Activated naive CD8-positive, alpha-beta T cell treated with anti-CD3 and anti-CD28 coated beads for 36 hours (primary cell): ENCODE data around the gene PTPRCAP. TPM values are rescaled to one million over a fixed set of nuclear protein-coding genes. Genes with fewer than 3 reads are reported as not detected.
A peak's percentile ranks its signal among the peaks of the same experiment; 100 is the strongest.

ENCODE experiments used
- DNase-seq: peaks from one replicate; pipeline ENCODE4 v3.0.0; 2021
- H3K27ac Mint-ChIP-seq: one replicate; pipeline ENCODE4 v1.8.0; 2022; ENCODE audit warnings: mild to moderate bottlenecking, moderate library complexity, mixed read lengths
- H3K27me3 Mint-ChIP-seq: one replicate; pipeline ENCODE4 v1.8.0; 2022; ENCODE audit warnings: mild to moderate bottlenecking, mixed read lengths
- H3K36me3 Mint-ChIP-seq: one replicate; pipeline ENCODE4 v1.8.0; 2021; ENCODE audit warnings: mild to moderate bottlenecking, mixed read lengths
- H3K4me1 Mint-ChIP-seq: one replicate; pipeline ENCODE4 v1.8.0; 2021; ENCODE audit warnings: mixed read lengths
- H3K4me3 Mint-ChIP-seq: one replicate; pipeline ENCODE4 v1.8.0; 2022; ENCODE audit warnings: mild to moderate bottlenecking, moderate library complexity, mixed read lengths
- H3K9me3 Mint-ChIP-seq: one replicate; pipeline ENCODE4 v1.8.0; 2022; ENCODE audit warnings: mixed read lengths
- total RNA-seq, 2 experiments: library from RNA; stranded (reverse); gene quantifications; one replicate each; pipeline ENCODE4 v1.2.3, GENCODE V29; 2021

The PTPRCAP gene
- total RNA-seq, 2 experiments from 2014 or later, result 110 to 117 TPM

GRCh38 chr11:67439321-67440228, 2.1 kb upstream of the PTPRCAP start:
- H3K4me1 Mint-ChIP-seq, result peaks cover 42% of the 10 kb centered on the region
- no peaks in the 10 kb centered on the region for H3K9me3 Mint-ChIP-seq
- H3K27ac Mint-ChIP-seq, result peak overlapping the region; percentile 93
- peaks cover 42% of the 10 kb centered on the region for H3K36me3 Mint-ChIP-seq
- no peaks in the 10 kb centered on the region for H3K27me3 Mint-ChIP-seq
- H3K4me3 Mint-ChIP-seq, result peak overlapping the region; percentile 91
- peak; percentile 55 for DNase-seq

- Mint-ChIP-seq H3K9me3 (no peaks in the 10 kb centered on the region), H3K27ac (peak overlapping the region; percentile 93), H3K4me3 (peak overlapping the region; percentile 91), H3K4me1 (peaks cover 39% of the 10 kb centered on the region), H3K27me3 (no peaks in the 10 kb centered on the region), H3K36me3 (peaks cover 45% of the 10 kb centered on the region)
- peak; percentile 92 for DNase-seq
Measured at GRCh38 chr11:67438158-67438902, 848 bp upstream of the PTPRCAP start.

GRCh38 chr11:67437809-67438157, 301 bp upstream of the PTPRCAP start:
- Mint-ChIP-seq H3K36me3 (peaks cover 45% of the 10 kb centered on the region), H3K27ac (peak overlapping the region; percentile 93), H3K9me3 (no peaks in the 10 kb centered on the region), H3K4me1 (peaks cover 41% of the 10 kb centered on the region), H3K27me3 (no peaks in the 10 kb centered on the region), H3K4me3 (peak overlapping the region; percentile 91)
- DNase-seq, result no peak

- peaks cover 45% of the 10 kb centered on the region for H3K36me3 Mint-ChIP-seq
- DNase-seq, result peak; percentile 84
- peak overlapping the region; percentile 91 for H3K4me3 Mint-ChIP-seq
- peak overlapping the region; percentile 93 for H3K27ac Mint-ChIP-seq
- H3K27me3 Mint-ChIP-seq, result no peaks in the 10 kb centered on the region
- peaks cover 50% of the 10 kb centered on the region for H3K4me1 Mint-ChIP-seq
- H3K9me3 Mint-ChIP-seq, result no peaks in the 10 kb centered on the region
Measured at GRCh38 chr11:67436459-67437081, 912 bp downstream of the PTPRCAP start.

- no peaks in the 10 kb centered on the region for H3K9me3 Mint-ChIP-seq
- H3K4me1 Mint-ChIP-seq, result peaks cover 43% of the 10 kb centered on the region
- H3K27me3 Mint-ChIP-seq, result no peaks in the 10 kb centered on the region
- DNase-seq, result no peak
- H3K4me3 Mint-ChIP-seq, result peak overlapping the region; percentile 91
- peaks cover 45% of the 10 kb centered on the region for H3K36me3 Mint-ChIP-seq
- H3K27ac Mint-ChIP-seq, result peak overlapping the region; percentile 93
Measured at GRCh38 chr11:67435727-67436458, 1.6 kb downstream of the PTPRCAP start.

GRCh38 chr11:67435031-67435726, 2.3 kb downstream of the PTPRCAP start:
- peak overlapping the region; percentile 93 for H3K27ac Mint-ChIP-seq
- peaks cover 39% of the 10 kb centered on the region for H3K4me1 Mint-ChIP-seq
- peak; percentile 56 for DNase-seq
- H3K27me3 Mint-ChIP-seq, result no peaks in the 10 kb centered on the region
- H3K9me3 Mint-ChIP-seq, result no peaks in the 10 kb centered on the region
- H3K36me3 Mint-ChIP-seq, result peaks cover 45% of the 10 kb centered on the region
- H3K4me3 Mint-ChIP-seq, result peak overlapping the region; percentile 91

- no peak for DNase-seq
- H3K36me3 Mint-ChIP-seq, result peaks cover 40% of the 10 kb centered on the region
- H3K9me3 Mint-ChIP-seq, result no peaks in the 10 kb centered on the region
- peaks cover 34% of the 10 kb centered on the region for H3K4me1 Mint-ChIP-seq
- peak overlapping the region; percentile 87 for H3K27ac Mint-ChIP-seq
- peak overlapping the region; percentile 60 for H3K4me3 Mint-ChIP-seq
- H3K27me3 Mint-ChIP-seq, result no peaks in the 10 kb centered on the region
Measured at GRCh38 chr11:67434395-67434881, 3.0 kb downstream of the PTPRCAP start.

GRCh38 chr11:67433536-67434394, 3.7 kb downstream of the PTPRCAP start:
- Mint-ChIP-seq H3K4me1 (peaks cover 32% of the 10 kb centered on the region), H3K9me3 (no peaks in the 10 kb centered on the region), H3K27me3 (peaks cover under 1% of the 10 kb centered on the region), H3K27ac (peak overlapping the region; percentile 87), H3K4me3 (peak overlapping the region; percentile 60), H3K36me3 (peaks cover 36% of the 10 kb centered on the region)
- no peak for DNase-seq

GRCh38 chr11:67432655-67433349, 4.7 kb downstream of the PTPRCAP start:
- Mint-ChIP-seq H3K36me3 (peaks cover 29% of the 10 kb centered on the region), H3K27me3 (peaks cover 3% of the 10 kb centered on the region), H3K4me3 (peak overlapping the region; percentile 32), H3K4me1 (peaks cover 32% of the 10 kb centered on the region), H3K27ac (peak overlapping the region; percentile 87), H3K9me3 (no peaks in the 10 kb centered on the region)
- DNase-seq, result no peak

GRCh38 chr11:67431346-67432249, 5.9 kb downstream of the PTPRCAP start:
- Mint-ChIP-seq H3K36me3 (peaks cover 20% of the 10 kb centered on the region), H3K27ac (peak overlapping the region; percentile 87), H3K4me3 (no peak overlapping the region), H3K9me3 (no peaks in the 10 kb centered on the region), H3K27me3 (peaks cover 3% of the 10 kb centered on the region), H3K4me1 (peaks cover 39% of the 10 kb centered on the region)
- DNase-seq, result no peak

- no peak overlapping the region for H3K27ac Mint-ChIP-seq
Measured at GRCh38 chr11:67429722-67430121, 7.8 kb downstream of the PTPRCAP start.

More at GRCh38 chr11:67429722-67430121, 7.8 kb downstream of the PTPRCAP start:
- no peak for DNase-seq
- H3K9me3 Mint-ChIP-seq, result no peaks in the 10 kb centered on the region
- peaks cover 9% of the 10 kb centered on the region for H3K36me3 Mint-ChIP-seq
- H3K4me3 Mint-ChIP-seq, result peak overlapping the region; percentile 96
- peaks cover 32% of the 10 kb centered on the region for H3K4me1 Mint-ChIP-seq
- H3K27me3 Mint-ChIP-seq, result peaks cover 3% of the 10 kb centered on the region
